GM21529 (cell line): ENCODE measurements around the gene CMSS1.
"Not testable (repeated sequence)": the region's sequence is repeated elsewhere in the genome, so short reads cannot be mapped to it uniquely, and the experiment has no call there.

Experiments
- ATAC-seq: cut with Tn5 transposase; IDR thresholded peaks from one replicate; pipeline ENCODE4 v1.9.1; 2021; ENCODE audit not compliant: unreplicated experiment

Gene CMSS1

GRCh38 chr3:100205171-100205570, 387.5 kb downstream of the CMSS1 start:
- ATAC-seq = no peak

DNA sequence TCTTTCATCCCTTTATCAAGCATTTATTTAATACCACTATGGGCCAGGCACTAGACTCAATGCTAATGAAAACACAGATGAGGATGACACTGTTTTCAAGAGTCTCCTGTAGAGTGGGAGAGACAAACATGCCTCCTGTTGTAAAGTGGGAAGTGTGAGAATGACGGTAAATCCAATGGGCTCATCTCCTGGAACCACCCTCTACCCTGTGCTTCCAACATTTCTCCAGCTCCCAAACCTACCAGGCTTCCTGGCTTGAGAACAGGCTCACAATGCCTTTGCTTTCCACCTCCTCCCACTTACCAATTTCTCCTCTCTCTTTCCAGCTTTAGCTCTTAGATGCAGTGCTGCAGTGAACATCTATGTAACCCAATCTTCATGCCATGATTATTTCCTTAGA, 389.0 kb downstream of the CMSS1 start:
- no peak for ATAC-seq

DNA sequence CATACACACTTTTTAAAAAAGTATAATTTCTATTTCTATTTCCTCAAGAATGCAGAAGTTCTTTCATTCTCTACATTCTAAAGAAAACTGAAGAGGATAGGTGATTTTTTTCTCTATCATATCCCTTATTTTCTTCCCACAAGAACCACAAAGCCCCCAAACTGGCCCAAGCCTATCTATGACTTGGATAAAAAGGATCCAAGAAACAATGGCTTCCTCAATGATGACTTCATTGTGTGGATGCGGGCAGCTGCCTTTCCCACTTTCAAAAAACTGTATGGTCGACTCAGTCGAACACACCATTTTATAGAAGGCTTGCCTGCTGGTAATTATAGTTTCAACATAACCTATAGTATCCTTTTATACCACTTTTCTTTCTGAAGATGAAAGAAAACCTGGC, 390.2 kb downstream of the CMSS1 start:
- no peak for ATAC-seq

- no peak for ATAC-seq
Measured at GRCh38 chr3:100209169-100209568, 391.5 kb downstream of the CMSS1 start.

GRCh38 chr3:100209948-100210771, 392.5 kb downstream of the CMSS1 start:
- peak; percentile 94 for ATAC-seq

DNA sequence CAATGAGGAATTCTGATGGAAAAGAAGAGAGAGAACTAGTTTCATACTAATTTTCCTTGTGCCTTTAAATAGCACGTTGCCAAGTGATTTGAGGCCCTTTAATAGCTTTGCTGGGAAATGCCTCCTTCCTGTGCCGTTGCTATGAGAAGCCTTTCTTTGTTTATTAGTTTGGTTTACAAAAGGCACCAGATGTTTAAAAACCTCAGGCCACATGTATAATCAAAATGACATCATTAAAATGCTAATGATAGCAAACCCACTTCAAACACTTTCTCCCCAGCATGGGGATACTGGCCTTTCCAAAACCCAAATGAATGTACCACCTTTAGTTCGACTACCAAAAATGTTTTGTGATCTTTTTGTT, 393.1 kb downstream of the CMSS1 start:
- peak; percentile 37 for ATAC-seq

- ATAC-seq = no peak
Measured at GRCh38 chr3:100213891-100214573, 396.4 kb downstream of the CMSS1 start.

DNA sequence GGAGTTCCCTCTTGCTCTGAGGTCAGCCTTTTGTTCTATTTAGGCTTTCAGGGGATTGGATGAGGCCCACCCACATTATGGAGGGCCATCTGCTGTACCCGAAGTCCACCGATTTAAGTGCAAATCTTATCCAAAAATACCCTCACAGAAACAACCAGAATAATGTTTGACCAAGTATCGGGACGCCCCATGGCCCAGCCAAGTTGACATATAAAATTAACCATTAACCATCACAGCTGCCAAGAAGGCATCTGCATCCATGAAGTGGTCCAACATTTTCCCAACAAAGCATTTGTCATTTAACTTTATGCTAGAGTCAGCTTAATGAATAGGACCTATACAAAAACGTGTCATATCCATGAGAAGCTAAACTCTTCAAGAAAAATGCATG, 396.9 kb downstream of the CMSS1 start:
- ATAC-seq = no peak

- no peak for ATAC-seq
Measured at GRCh38 chr3:100216713-100217112, 399.1 kb downstream of the CMSS1 start.

- no peak for ATAC-seq
Measured at GRCh38 chr3:100221159-100221558, 403.5 kb downstream of the CMSS1 start.

GRCh38 chr3:100225193-100225592, 407.5 kb downstream of the CMSS1 start:
- no peak for ATAC-seq

- no peak for ATAC-seq
Measured at GRCh38 chr3:100225883-100226282, 408.2 kb downstream of the CMSS1 start.

DNA sequence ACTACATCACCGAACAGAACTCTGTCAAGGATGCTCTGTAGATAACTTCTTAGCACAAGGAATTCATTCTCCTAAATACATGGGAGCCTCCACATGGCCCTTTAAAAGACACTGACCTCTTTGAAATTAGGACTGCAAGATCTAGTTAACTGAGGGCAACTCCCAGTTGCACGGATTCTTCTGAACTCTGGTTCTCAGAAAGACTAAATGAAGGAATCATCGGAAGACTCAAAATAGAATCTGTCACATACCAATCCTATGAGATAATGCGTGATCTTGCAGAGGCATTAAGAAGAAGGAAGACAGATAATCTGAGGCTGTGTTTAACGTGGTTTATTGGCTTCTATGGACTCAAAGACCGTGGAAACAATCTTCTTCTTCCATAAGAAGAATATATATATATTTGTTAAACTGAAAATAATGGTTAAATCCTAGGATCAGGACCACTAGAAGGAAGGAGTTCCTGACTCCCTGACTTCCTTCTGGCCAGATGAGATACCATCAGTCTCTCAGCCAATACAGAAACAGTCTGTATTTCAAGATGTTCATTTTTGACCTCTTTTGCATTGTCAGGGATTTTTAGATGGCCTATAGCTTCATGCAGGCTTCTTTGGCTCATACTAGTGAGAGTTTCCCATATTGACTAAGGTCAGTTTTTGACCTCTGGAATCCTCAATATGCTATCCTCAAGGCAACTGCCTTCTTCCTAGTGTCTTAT, 409.2 kb downstream of the CMSS1 start:
- ATAC-seq = no peak

DNA sequence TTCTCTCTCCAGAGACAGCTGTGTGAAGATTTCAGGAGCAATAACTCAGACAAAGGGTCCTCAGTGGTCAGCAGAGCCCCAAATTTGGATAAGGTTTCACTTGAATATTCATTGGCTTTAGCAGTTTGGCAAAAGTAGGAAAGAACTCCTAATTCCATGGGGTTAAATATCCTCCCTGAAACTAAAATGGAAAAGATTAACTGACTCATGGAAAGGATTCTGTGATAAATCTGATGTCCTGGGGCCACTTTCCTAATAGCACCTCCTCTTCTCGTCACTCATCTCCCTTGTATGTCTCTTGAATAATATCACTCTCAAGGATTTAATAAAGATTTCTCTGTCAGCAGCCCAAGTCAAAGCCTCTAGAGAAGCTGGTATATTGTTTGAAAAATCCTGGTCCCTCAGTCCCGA, 409.9 kb downstream of the CMSS1 start:
- ATAC-seq = no peak

DNA sequence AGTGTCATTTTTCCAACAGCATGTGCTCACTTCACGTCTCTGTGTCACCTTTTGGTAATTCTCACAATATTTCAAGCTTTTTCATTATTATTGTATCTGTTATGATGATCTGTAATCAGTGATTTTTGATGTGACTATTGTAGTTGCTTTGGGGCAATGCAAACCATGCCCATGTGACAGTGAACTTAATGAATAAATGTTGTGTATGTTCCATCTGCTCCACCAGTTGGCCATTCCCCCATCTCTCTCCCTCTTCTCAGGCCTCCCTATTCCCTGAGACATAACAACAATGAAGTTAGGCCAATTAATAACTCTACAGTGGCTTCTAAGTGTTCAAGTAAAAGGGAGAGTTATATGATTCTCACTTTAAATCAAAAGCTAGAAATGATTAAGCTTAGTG, 410.6 kb downstream of the CMSS1 start:
- ATAC-seq = no peak

- ATAC-seq = not testable (repeated sequence)
Measured at GRCh38 chr3:100229188-100229587, 411.5 kb downstream of the CMSS1 start.

DNA sequence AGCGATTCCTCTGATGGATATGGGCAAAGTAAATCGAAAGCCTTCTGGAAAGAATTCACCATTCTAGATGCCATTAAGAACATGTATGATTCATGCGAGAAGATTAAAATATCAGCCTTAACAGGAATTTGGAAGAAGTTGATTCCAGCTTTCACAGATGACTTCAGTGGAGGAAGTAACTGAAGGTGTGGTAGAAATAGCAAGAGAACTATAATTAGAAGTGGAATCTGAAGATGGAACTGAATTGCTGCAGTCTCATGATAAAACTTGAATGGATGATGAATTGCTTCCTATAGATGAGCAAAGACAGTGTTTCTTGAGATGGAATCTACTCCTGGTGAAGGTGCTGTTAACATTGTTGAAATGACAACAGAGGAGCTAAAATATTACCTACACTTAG, 413.0 kb downstream of the CMSS1 start:
- no peak for ATAC-seq
